Activated CD4-positive, alpha-beta T cell treated with anti-CD3 and anti-CD28 coated beads, Interleukin-2, amount 50 U/mL, for 4 hours (primary cell): ENCODE measurements around the gene ERCC2.
"Not testable (repeated sequence)": the region's sequence is repeated elsewhere in the genome, so short reads cannot be mapped to it uniquely, and the experiment has no call there.

Experiments used
- DNase-seq, 2 experiments: peaks; one replicate each; pipeline ENCODE4 v3.0.0-alpha.2; 2020

The ERCC2 gene

DNA sequence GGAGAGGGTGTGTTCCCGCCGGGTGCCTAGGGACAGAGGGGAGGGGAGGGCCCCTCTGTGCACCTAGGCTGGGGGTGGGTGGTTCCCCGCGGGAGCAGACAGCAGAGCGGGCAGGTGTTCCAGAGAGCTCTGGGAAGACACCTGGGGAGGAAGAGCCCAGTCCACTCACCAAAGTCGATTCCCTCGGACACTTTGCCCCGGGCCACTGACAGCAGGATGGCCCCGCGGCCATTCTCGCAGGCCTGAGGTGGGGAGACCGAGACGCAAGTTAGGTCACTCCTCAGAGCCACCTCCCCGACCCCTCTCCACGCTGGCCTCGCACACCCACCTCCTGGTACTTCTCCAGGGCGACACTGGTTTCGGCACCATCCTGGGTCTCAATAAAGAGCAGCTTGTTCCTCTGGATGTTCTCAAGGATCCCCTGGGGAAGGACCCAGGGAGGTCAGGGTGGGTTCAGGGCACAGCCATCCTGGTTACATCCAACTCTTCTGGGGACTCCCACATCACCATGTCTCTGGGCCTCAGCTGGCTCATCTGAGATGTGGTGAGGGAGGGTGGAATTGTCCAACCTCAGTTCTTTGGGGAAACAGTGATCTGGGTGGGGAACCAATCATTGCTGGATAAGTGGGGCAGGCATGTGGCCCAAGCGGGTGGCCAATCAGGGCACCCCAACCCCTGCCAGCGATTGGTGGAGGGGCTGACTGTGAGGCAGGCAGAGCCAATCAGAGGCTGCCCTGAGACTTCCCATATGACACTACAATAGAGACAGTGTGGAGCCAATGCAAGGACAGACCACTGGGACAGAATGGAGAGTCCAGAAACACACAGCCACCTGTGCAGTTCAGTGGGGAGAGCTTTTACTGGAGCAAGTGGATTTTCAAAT, 17.2 kb downstream of the ERCC2 start:
- no peak for DNase-seq

- no peak for DNase-seq
Observed at GRCh38 chr19:45352471-45352870, 17.9 kb downstream of the ERCC2 start.

DNA sequence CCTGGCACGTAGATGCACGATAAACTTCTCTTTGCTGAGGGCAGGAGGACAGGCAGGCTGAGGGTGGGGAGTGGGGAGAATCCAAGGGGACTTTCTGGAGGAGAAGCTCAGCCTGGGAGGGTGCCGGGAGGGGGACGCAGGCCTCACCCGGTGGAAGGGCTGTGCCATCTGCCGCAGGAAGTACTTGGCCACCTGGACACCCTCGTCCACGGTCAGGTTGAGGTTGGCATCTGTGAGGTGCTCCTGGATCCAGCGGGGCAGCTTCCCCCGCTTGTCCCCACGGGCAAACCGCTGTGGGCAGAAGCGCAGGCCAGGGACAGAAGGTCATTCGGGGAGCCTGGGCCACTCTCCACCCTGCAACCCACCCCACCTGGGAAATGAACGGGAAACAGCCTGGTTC, 18.3 kb downstream of the ERCC2 start:
- DNase-seq, result no peak

DNA sequence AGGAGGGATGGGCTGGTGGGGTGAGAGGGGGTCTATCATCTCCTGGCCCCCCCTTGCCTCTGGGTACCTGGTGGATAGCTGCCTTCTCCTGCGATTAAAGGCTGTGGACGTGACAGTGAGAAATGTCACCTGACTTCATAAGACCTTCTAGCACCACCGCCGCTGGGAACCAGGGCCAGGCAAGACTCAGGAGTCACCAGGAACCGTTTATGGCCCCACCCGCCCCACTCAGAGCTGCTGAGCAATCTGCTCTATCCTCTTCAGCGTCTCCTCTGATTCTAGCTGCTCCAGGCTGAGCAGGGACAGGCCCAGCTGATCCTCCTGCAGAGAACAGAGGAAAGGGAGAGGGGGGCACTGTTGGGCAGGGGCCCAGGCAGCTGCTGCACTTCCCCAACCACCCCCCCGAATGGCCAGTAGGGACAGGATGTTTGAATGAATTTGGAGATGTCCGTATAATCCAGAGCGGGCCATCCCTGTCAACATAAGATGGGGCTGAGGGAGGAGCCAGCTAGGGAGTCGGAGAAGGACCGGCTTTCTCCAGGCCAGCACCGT, 18.9 kb downstream of the ERCC2 start:
- no peak for DNase-seq

DNA sequence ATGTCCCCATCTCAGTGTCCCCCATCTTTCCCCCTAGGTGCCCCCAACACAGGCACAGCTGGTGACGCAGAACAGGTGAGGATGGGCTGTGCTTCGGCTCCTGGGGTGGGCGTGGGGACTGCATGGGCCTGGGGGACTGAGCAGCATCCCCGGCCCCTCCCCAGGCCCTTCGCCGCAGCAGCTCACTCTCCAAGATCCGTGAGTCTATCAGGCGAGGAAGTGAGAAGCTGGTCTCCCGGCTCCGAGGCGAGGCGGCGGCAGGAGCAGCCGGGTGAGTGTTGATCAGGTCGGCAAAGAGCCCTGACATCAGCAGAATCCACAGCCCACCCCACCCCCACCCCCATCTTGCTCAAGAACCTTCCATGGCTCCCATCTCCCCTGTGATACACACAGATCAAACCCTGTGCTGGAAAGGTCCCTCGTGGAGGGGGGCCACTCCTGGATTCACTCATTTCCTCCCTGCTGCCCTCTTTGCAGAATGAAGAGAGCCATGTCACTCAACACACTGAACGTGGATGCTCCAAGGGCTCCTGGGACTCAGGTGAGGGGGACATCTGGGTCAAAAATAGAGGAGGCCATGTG, 19.8 kb downstream of the ERCC2 start:
- DNase-seq, result no peak

- DNase-seq, result no peak
Observed at GRCh38 chr19:45349430-45349941, 20.9 kb downstream of the ERCC2 start.

DNA sequence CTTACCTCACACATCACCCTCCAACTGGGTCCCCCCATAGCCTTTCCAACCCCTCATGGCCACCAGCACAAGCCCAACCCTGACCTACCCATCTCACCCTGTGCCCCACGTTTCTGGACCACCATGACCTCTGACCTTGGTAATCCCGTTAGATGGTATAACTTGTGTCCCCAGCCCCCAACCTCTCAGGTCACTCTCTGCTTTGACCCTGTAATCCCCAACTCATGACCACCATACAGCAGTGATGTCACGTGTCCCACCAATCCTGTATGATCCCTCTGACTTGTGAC, 21.3 kb downstream of the ERCC2 start:
- no peak for DNase-seq

DNA sequence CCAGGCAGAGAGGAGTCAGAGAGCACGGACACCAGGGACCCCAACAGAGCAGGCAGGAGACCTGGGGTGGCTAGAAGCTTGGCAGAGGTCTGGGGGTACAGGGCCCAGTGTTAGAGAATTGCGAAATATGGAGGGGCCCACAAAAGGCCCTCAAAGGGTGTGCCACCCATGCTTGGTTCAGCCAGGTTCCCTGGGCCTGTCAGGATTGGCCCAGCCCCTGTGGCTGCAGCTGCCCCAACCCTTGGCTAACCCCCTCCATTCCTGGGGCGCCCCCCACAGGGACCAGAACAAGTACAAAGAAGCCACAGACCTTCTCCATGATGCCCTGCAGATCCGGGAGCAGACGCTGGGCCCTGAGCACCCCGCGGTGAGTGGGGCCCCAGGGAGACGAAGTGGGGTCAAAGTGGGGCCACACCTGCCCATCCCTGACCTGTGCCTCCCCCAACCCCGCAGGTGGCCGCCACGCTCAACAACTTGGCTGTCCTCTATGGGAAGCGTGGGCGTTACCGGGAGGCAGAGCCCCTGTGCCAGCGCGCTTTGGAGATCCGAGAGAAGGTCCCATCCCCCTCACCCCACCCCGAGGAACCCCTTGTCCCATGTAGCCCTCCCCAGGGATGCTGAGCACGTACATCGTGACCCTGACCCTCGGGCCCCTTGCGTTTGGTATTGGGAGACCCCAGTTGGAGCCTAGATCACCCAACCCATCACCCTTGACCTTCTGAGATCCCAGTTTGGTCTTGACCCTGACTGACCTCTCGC, 21.8 kb downstream of the ERCC2 start:
- no peak for DNase-seq

- DNase-seq, result no peak
Observed at GRCh38 chr19:45347570-45348366, 22.6 kb downstream of the ERCC2 start.

- no peak for DNase-seq
Observed at GRCh38 chr19:45346449-45346848, 23.9 kb downstream of the ERCC2 start.

- no peak for DNase-seq
Observed at GRCh38 chr19:45345506-45345860, 24.9 kb downstream of the ERCC2 start.

DNA sequence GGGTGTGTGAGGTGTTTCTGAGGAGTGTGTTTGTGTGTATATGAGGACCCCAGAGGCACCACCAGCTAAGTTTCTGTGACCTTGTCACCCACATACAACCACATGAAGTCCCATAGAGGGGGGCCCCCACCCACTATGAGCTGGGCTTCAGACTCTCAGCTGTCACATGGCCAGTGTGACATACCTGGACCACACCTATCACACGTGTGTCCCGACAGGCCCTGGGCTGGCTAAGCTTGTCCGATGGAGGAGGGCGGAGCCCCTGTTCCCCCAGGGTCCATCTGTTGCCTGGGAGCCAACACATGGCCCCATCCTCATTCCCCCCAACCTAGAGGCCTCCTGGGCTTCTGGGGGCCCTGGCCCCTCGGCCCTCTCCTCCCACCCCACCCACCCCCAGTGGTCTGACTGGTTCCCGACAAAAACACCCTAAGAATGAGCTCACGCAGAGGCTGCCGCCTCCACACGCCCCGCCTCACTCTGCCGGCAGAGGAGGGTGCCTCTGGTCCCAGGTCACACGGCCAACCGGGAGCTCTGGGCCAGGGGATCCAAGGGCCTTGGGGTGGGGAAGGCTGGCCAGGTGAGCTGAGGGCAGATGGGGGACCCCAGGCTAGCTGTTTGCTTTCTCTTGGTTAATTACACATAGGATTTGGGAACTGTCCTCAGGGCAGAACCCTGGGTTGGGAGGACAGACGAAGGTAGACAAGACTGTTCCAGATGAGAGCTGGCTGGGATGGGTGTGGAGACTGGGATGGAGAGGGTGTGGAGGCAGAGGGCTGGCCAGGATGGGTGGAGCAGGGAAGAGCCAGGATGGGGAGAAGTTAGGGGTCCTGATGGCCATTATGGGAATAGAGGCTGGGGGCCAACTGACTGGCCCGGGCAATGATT, 25.5 kb downstream of the ERCC2 start:
- DNase-seq, result no peak

DNA sequence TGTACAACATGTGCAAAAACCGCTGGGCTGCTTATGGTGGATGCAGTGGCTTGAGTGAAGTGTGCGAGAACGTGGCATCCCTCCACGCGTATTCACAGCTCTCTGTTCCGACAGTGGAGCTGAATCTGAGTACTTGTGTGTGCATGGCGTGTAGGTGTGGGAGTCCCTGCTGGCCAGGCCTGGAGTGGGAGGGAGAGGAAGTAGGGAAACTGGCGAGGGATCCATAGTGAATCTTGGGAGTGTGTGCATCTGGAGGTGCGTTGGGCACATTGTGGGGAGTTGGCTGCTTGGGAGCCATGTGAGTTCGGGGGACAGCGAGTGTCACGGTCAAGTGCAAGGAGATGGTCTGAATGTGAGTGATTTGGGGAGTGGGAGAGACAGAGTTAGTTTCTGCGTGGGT, 27.5 kb downstream of the ERCC2 start:
- DNase-seq, result no peak

DNA sequence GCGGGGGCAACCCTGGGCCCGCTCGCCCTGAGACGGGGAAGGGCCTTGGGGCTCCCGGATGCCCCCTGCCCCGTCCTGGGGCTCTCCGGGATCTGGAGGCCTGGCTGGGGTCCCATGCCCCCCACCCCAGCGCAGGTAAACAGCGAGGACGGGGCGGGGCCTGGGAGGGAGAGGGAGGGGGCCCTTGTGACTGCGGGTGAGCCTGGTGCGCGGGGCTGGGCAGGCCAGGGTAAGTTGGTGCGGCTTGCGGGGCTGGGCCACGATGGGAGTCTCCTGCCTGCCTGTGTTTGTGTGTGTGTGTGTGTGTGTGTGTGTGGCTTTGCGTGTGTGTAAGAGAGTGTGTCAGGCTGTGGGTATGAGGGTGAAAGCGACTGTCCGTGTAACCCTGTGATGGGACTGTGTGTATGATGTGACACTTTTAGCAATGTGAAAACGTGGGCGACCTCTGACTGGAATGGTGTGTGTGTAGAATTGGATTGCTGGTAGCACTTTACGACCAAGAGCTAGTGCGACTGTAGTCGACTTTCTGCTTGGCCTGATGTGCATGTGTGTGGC, 29.4 kb downstream of the ERCC2 start:
- DNase-seq, result no peak

- DNase-seq, result peak; percentile 12 to 37
Observed at GRCh38 chr19:45340232-45340898, 30.0 kb downstream of the ERCC2 start, which contains the start of gene KLC3. KLC3 (plus strand) TSS chr19:45340750; CDS start chr19:45345542, 4,792 bp downstream.

GRCh38 chr19:45339629-45340028, 30.7 kb downstream of the ERCC2 start:
- DNase-seq, result no peak

DNA sequence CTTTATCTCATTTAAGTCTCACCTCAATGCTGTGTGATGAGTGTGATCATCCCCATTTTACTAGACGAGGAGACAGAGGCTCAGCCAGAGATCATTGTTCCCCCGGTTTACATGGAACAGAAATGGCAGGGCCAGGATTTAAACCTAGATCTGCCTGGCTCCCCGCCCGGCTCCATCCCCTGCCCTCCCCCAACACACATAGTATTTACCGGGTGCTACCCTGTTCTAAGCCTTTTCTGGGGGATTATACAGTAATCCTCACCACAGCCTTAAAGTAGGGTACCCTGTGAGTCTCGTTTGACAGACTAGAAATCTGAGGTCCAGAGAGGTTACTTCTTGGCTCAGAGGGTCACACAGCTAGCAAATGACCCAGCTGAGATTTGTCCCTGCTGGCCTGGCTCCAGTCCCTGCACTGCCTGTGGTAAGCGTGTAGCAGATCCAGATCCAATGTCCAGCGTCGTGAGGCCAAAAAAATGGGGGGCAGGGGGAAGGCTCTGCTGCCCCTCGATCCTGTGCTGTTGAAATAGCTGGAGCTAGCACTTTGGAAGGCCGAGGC, 33.6 kb downstream of the ERCC2 start:
- DNase-seq, result no peak

DNA sequence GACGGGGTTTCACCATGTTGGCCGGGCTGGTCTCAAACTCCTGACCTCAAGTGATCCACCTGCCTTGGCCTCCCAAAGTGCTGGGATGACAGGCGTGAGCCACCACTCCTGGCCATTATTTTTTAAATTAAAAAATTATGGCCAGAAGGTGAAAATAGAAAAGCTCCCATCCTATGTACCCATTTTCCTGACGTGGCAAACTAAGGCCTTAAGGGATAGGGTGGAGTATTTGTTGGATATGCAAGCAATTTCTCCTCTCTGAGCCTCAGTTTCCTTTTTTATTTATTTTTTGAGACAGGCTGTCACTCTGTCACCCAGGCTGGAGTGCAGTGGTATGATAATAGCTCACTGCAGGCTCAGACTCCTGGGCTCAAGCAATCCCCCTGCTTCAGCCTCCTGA, 35.5 kb downstream of the ERCC2 start:
- DNase-seq, result not testable (repeated sequence)

DNA sequence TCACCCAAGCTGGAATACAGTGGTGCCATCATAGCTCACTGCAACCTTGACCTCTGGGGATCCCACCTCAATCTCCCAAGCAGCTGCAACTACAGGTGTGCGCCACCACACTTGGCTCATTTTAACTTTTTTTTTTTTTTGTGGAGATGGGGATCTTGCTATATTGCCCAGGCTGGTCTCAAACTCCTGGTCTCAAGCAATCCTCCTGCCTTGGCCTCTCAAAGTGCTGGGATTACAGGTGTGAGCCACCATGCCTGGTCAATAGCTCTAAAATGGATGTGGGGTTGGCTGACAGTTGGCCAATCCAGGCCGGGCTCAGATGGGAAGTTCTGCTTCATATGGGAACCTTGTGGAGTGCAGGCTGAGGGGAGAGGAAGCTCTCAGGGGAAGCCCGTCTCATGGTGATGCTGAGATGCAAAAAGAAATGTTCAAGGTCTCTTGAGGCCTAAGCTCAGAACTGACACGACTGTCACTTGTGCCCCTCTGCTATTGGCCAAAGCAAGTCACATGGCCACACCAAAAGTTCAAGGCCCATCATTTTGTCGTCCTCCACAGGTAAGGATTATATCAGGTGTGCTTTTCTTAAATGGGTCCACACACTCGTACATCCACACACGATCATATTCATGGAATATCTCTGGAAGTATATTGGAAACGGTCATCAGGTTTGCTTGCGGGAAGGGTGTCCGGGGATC, 36.6 kb downstream of the ERCC2 start:
- no peak for DNase-seq

DNA sequence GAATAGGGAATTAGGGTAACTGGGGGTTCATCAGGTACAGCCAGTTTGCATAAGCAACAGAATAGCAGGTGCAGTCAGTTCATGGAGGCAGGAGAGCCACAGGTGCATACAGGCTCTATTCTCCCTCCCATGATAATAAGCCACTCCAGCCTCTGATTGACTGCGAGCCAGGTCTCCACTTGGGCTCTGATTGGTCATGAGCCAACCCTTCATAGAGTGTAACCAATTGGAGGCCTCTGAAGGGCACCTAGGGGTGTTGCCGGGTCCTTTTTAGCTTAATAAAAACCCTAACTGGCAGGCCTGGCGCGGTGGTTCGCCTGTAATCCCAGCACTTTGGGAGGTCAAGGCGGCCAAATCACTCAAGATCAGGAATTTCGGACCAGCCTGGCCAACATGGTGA, 39.0 kb downstream of the ERCC2 start:
- no peak for DNase-seq
